ENCODE results near the gene WWC2.

- TF ChIP-seq, protein P1, sequence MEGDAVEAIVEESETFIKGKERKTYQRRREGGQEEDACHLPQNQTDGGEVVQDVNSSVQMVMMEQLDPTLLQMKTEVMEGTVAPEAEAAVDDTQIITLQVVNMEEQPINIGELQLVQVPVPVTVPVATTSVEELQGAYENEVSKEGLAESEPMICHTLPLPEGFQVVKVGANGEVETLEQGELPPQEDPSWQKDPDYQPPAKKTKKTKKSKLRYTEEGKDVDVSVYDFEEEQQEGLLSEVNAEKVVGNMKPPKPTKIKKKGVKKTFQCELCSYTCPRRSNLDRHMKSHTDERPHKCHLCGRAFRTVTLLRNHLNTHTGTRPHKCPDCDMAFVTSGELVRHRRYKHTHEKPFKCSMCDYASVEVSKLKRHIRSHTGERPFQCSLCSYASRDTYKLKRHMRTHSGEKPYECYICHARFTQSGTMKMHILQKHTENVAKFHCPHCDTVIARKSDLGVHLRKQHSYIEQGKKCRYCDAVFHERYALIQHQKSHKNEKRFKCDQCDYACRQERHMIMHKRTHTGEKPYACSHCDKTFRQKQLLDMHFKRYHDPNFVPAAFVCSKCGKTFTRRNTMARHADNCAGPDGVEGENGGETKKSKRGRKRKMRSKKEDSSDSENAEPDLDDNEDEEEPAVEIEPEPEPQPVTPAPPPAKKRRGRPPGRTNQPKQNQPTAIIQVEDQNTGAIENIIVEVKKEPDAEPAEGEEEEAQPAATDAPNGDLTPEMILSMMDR (IDR thresholded peaks at IDR 0.05; ENCODE audit: extremely low read depth in 1 of 2, insufficient read depth in 1 of 2, low read depth in 1 of 2, low read length in 2 of 2): no peak
- no peak for TF ChIP-seq FOS (IDR thresholded peaks at IDR 0.05; ENCODE audit: borderline replicate concordance, insufficient read depth, low read length)
- TF ChIP-seq POLR2AphosphoS5 (IDR thresholded peaks at IDR 0.05; ENCODE audit: insufficient read depth, low read depth, low read length): no peak
- no peak for TF ChIP-seq JUN (IDR thresholded peaks at IDR 0.05; ENCODE audit: borderline replicate concordance, insufficient read depth, insufficient read length, low read depth)
- TF ChIP-seq EZH2 (IDR thresholded peaks at IDR 0.05; ENCODE audit: borderline replicate concordance, low read depth, low read length, severe bottlenecking): no peak
- TF ChIP-seq POLR2A (IDR thresholded peaks at IDR 0.05; ENCODE audit: low read depth, low read length): no peak
- TF ChIP-seq MYC (IDR thresholded peaks at IDR 0.05; ENCODE audit: low read depth, low read length): no peak
- TF ChIP-seq MAX (IDR thresholded peaks at IDR 0.05; ENCODE audit: insufficient read depth, insufficient read length): no peak
Observed at GRCh38 chr4:183323295-183323694, 224.2 kb downstream of the WWC2 start.

Measured in endothelial cell of umbilical vein (primary cell).